Neural progenitor cell (in vitro differentiated cells): Measurements from ENCODE around the gene BCOR. TPM values are rescaled to one million over a fixed set of nuclear protein-coding genes. Genes with fewer than 3 reads are reported as not detected.

ENCODE experiments used
- DNase-seq: peaks from one replicate; pipeline ENCODE4 v3.0.0-alpha.2; 2016; ENCODE audit warnings: low spot score
- H2AFZ ChIP-seq: fragments of 200-600 bp; sonication (generic); replicated peaks from 2 replicates; pipeline ENCODE4 v1.6.1; 2016; ENCODE audit warnings: antibody characterized with exemption
- H3F3A ChIP-seq: fragments of 200-600 bp; sonication (generic); 2 replicates; pipeline ENCODE4 v1.6.1; 2016; ENCODE audit warnings: antibody characterized with exemption, low read depth
- H3K27ac ChIP-seq: fragments of 200-600 bp; sonication (generic); 2 replicates; pipeline ENCODE4 v1.5.1; 2016; ENCODE audit warnings: mild to moderate bottlenecking
- H3K27me3 ChIP-seq: fragments of 200-600 bp; sonication (generic); 2 replicates; pipeline ENCODE4 v1.6.1; 2016; ENCODE audit warnings: mild to moderate bottlenecking, moderate library complexity
- H3K36me3 ChIP-seq: fragments of 200-600 bp; sonication (generic); 2 replicates; pipeline ENCODE4 v1.5.1; 2016
- H3K4me1 ChIP-seq: fragments of 200-600 bp; sonication (generic); 2 replicates; pipeline ENCODE4 v1.6.1; 2016; ENCODE audit warnings: mixed run types
- H3K4me2 ChIP-seq: fragments of 200-600 bp; sonication (generic); 2 replicates; pipeline ENCODE4 v1.6.1; 2016
- H3K4me3 ChIP-seq: fragments of 200-600 bp; sonication (generic); 2 replicates; pipeline ENCODE4 v1.5.1; 2016
- H3K79me2 ChIP-seq: fragments of 200-600 bp; sonication (generic); 2 replicates; pipeline ENCODE4 v1.6.1; 2016; ENCODE audit warnings: low read depth
- H3K9ac ChIP-seq: fragments of 200-600 bp; sonication (generic); 2 replicates; pipeline ENCODE4 v1.6.1; 2016
- H3K9me3 ChIP-seq: fragments of 200-600 bp; sonication (generic); 2 replicates; pipeline ENCODE4 v1.5.1; 2016; ENCODE audit warnings: low read depth
- H4K20me1 ChIP-seq: fragments of 200-600 bp; sonication (generic); 2 replicates; pipeline ENCODE4 v1.6.1; 2016; ENCODE audit warnings: low read depth
- H3K27ac Mint-ChIP-seq: 3 replicates; pipeline ENCODE4 v1.8.0; 2021; ENCODE audit warnings: mixed read lengths
- H3K27me3 Mint-ChIP-seq: 2 replicates; pipeline ENCODE4 v1.8.0; 2022; ENCODE audit warnings: low read depth, mild to moderate bottlenecking, inconsistent platforms, moderate library complexity, mixed read lengths; ENCODE audit not compliant: insufficient read depth
- H3K36me3 Mint-ChIP-seq: 3 replicates; pipeline ENCODE4 v1.8.0; 2021; ENCODE audit warnings: mixed read lengths
- H3K4me1 Mint-ChIP-seq: 3 replicates; pipeline ENCODE4 v1.8.0; 2021; ENCODE audit warnings: mixed read lengths
- H3K4me3 Mint-ChIP-seq: 3 replicates; pipeline ENCODE4 v1.8.0; 2021; ENCODE audit warnings: mild to moderate bottlenecking, moderate library complexity, mixed read lengths
- H3K9me3 Mint-ChIP-seq: 3 replicates; pipeline ENCODE4 v1.8.0; 2020; ENCODE audit warnings: mixed read lengths
- EZH2 ChIP-seq: fragments of 200-600 bp; sonication (generic); IDR thresholded peaks from 2 replicates; pipeline ENCODE4 v1.6.1; 2017; ENCODE audit warnings: antibody characterized with exemption, mild to moderate bottlenecking, moderate library complexity
- EZH2phosphoT487 ChIP-seq: fragments of 200-600 bp; sonication (generic); IDR thresholded peaks from 2 replicates; pipeline ENCODE4 v1.6.1; 2017; ENCODE audit warnings: antibody characterized with exemption
- total RNA-seq: library from RNA; depleted of rRNA; stranded (reverse); fragments of >200 nt; gene quantifications from 2 replicates; pipeline ENCODE4 v1.2.3, GENCODE V29; 2015; ENCODE audit warnings: low replicate concordance
- TF ChIP-seq, protein P1 (sequence below): fragments of 200-600 bp; sonication (generic); IDR thresholded peaks from 2 replicates; pipeline ENCODE4 v1.5.1; 2017; ENCODE audit warnings: antibody characterized with exemption, mild to moderate bottlenecking

Gene BCOR
- total RNA-seq, 1 donor from 2014 or later: 32.4 TPM

DNA sequence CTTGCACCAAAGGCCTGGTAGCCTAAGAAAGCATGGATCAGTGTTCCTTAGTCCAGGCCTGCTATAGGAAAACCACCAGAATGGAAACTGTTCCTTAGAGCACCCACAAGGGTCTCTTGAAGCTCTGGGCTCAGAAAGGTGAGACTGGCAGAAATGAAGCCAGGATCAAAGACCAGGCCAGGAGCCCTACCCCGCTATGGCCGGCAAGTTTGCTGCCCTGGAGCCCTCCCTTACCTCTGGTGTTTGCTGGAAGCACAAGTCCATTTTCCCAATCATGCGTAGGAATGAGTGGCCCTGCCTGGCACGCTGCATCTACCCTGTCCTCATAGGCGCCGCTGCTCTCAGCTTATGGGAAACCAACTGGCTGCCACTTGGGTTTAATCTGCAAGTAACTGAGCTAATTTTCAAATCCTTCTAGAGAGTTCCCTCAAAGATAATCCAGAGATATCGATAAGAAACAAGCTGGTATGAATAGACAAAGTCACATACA is 37.4 kb downstream of the BCOR start:
- Histone ChIP-seq H3K4me3 (no peak overlapping the region), H3K79me2 (peaks cover 2% of the 10 kb centered on the region), H3K27ac (no peak overlapping the region), H3F3A (no peaks in the 10 kb centered on the region), H3K9me3 (no peaks in the 10 kb centered on the region), H3K36me3 (no peaks in the 10 kb centered on the region), H2AFZ (no peak overlapping the region), H4K20me1 (peaks cover 34% of the 10 kb centered on the region), H3K27me3 (no peaks in the 10 kb centered on the region), H3K9ac (no peak overlapping the region), H3K4me1 (peaks cover 11% of the 10 kb centered on the region), H3K4me2 (no peak overlapping the region)
- Mint-ChIP-seq H3K4me3 (no peak overlapping the region), H3K27ac (no peak overlapping the region), H3K27me3 (peaks cover 2% of the 10 kb centered on the region), H3K4me1 (peaks cover 12% of the 10 kb centered on the region), H3K9me3 (peaks cover 9% of the 10 kb centered on the region), H3K36me3 (peaks cover 22% of the 10 kb centered on the region)
- no peak for DNase-seq
- no peak for TF ChIP-seq EZH2
- TF ChIP-seq, protein P1, sequence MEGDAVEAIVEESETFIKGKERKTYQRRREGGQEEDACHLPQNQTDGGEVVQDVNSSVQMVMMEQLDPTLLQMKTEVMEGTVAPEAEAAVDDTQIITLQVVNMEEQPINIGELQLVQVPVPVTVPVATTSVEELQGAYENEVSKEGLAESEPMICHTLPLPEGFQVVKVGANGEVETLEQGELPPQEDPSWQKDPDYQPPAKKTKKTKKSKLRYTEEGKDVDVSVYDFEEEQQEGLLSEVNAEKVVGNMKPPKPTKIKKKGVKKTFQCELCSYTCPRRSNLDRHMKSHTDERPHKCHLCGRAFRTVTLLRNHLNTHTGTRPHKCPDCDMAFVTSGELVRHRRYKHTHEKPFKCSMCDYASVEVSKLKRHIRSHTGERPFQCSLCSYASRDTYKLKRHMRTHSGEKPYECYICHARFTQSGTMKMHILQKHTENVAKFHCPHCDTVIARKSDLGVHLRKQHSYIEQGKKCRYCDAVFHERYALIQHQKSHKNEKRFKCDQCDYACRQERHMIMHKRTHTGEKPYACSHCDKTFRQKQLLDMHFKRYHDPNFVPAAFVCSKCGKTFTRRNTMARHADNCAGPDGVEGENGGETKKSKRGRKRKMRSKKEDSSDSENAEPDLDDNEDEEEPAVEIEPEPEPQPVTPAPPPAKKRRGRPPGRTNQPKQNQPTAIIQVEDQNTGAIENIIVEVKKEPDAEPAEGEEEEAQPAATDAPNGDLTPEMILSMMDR: no peak
- no peak for TF ChIP-seq EZH2phosphoT487

- no peaks in the 10 kb centered on the region for H3F3A ChIP-seq
- no peaks in the 10 kb centered on the region for H3K4me1 ChIP-seq
- H3K79me2 ChIP-seq: no peaks in the 10 kb centered on the region
- Mint-ChIP-seq H3K36me3 (peaks cover 34% of the 10 kb centered on the region), H3K9me3 (peaks cover 17% of the 10 kb centered on the region), H3K27me3 (peaks cover 2% of the 10 kb centered on the region), H3K4me1 (peaks cover 6% of the 10 kb centered on the region), H3K27ac (no peak overlapping the region), H3K4me3 (no peak overlapping the region)
- H3K4me2 ChIP-seq: no peak overlapping the region
- no peak for DNase-seq
- H3K36me3 ChIP-seq: peaks cover 7% of the 10 kb centered on the region
- H4K20me1 ChIP-seq: peaks cover 18% of the 10 kb centered on the region
- no peak overlapping the region for H3K27ac ChIP-seq
- no peak overlapping the region for H3K4me3 ChIP-seq
- H3K9me3 ChIP-seq: no peaks in the 10 kb centered on the region
- H3K9ac ChIP-seq: no peak overlapping the region
- TF ChIP-seq EZH2phosphoT487: no peak
- TF ChIP-seq, protein P1: no peak
- TF ChIP-seq EZH2: no peak
- H3K27me3 ChIP-seq: no peaks in the 10 kb centered on the region
- H2AFZ ChIP-seq: no peak overlapping the region
These were observed 39.0 kb downstream of the BCOR start for GRCh38 chrX:40058719-40059118.

- Histone ChIP-seq H3K4me2 (no peak overlapping the region), H3K9me3 (no peaks in the 10 kb centered on the region), H3K79me2 (no peaks in the 10 kb centered on the region), H3F3A (no peaks in the 10 kb centered on the region), H3K36me3 (peaks cover 16% of the 10 kb centered on the region), H3K27me3 (no peaks in the 10 kb centered on the region), H3K27ac (no peak overlapping the region), H3K4me1 (no peaks in the 10 kb centered on the region), H3K4me3 (no peak overlapping the region), H2AFZ (no peak overlapping the region), H4K20me1 (peaks cover 16% of the 10 kb centered on the region), H3K9ac (no peak overlapping the region)
- TF ChIP-seq EZH2: no peak
- TF ChIP-seq, protein P1: peak; percentile 53
- Mint-ChIP-seq H3K4me1 (no peaks in the 10 kb centered on the region), H3K36me3 (peaks cover 41% of the 10 kb centered on the region), H3K4me3 (no peak overlapping the region), H3K9me3 (peaks cover 21% of the 10 kb centered on the region), H3K27me3 (peaks cover 2% of the 10 kb centered on the region), H3K27ac (no peak overlapping the region)
- DNase-seq: peak; percentile 33
These were observed 40.4 kb downstream of the BCOR start for GRCh38 chrX:40057405-40057804.
